Neural cell (in vitro differentiated cells): ENCODE results near the gene LAMC2.

ENCODE experiments used
- CTCF ChIP-seq: fragments of 450-650 bp; IDR thresholded peaks from 2 replicates; pipeline ENCODE4 v1.5.1; 2014; ENCODE audit warnings: antibody characterized with exemption, mild to moderate bottlenecking, moderate library complexity; ENCODE audit not compliant: poor library complexity, severe bottlenecking
- POLR2AphosphoS5 ChIP-seq: IDR thresholded peaks from 2 replicates; pipeline ENCODE4 v1.6.1; 2012
- REST ChIP-seq: IDR thresholded peaks from 2 replicates; pipeline ENCODE4 v1.6.1; 2012; ENCODE audit warnings: borderline replicate concordance
- SMC3 ChIP-seq: fragments of 450-650 bp; conservative IDR thresholded peaks from 2 replicates; pipeline ENCODE4 v1.6.1; 2014; ENCODE audit warnings: antibody characterized with exemption, mild to moderate bottlenecking, moderate library complexity; ENCODE audit not compliant: poor library complexity

GRCh38 chr1:183197762-183198161, 11.7 kb downstream of the LAMC2 start:
- TF ChIP-seq REST (no peak), CTCF (no peak), SMC3 (no peak), POLR2AphosphoS5 (no peak)
